Measurements from ENCODE around the gene CCDC136.

The CCDC136 gene

GRCh38 chr7:128831994-128832879 lies 40.5 kb downstream of the CCDC136 start:
- TF ChIP-seq, protein P1, sequence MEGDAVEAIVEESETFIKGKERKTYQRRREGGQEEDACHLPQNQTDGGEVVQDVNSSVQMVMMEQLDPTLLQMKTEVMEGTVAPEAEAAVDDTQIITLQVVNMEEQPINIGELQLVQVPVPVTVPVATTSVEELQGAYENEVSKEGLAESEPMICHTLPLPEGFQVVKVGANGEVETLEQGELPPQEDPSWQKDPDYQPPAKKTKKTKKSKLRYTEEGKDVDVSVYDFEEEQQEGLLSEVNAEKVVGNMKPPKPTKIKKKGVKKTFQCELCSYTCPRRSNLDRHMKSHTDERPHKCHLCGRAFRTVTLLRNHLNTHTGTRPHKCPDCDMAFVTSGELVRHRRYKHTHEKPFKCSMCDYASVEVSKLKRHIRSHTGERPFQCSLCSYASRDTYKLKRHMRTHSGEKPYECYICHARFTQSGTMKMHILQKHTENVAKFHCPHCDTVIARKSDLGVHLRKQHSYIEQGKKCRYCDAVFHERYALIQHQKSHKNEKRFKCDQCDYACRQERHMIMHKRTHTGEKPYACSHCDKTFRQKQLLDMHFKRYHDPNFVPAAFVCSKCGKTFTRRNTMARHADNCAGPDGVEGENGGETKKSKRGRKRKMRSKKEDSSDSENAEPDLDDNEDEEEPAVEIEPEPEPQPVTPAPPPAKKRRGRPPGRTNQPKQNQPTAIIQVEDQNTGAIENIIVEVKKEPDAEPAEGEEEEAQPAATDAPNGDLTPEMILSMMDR (IDR thresholded peaks at IDR 0.05; ENCODE audit: low read depth, low read length) = no peak
- no peak for DNase-seq (ENCODE audit: extremely low read depth, low read depth)

GRCh38 chr7:128832880-128833147 lies 41.0 kb downstream of the CCDC136 start:
- no peak for DNase-seq (ENCODE audit: extremely low read depth, low read depth)
- TF ChIP-seq, protein P1 (IDR thresholded peaks at IDR 0.05; ENCODE audit: low read depth, low read length) = no peak

DNA sequence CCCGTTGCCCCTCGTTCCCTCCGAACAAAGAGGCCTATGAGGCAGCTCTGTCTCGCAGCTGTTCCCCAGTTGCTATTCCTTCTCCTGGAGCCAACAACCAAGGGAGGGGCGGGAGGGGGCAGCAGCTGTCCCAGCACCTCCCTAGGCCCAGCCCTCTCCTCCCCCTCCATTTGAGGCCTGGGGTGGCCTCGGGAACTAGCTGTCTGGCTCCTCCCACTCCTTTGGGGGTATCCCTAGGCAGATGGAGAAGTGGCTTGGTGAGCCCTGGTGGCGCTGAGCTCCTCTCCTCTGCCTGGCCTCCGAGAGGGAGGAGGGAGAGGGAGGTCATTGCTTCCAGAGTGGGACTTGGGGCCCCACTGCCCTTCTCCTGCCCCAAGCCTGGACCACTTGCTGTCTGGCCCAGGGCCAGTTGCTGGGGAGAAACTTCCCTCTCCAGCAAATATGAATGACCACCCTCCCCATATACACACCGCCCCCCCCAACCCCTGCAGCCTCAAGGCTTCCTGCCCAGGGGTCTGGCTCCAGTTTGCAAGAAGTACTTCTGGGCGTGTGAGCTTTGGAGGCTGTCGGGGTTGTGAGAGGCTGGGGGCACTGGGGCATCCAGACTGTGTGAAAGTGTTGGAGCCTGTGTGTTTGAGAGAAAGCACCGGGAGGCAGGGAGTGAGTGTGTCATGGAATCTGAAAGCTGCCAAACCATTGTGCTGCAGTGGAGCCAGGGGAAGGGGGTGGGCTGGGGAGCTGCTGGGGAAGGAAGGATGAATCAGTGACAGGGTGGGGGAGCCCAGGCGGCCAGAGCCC lies 41.6 kb downstream of the CCDC136 start:
- DNase-seq (ENCODE audit: extremely low read depth, low read depth) = no peak

GRCh38 chr7:128833946-128834325 lies 42.2 kb downstream of the CCDC136 start:
- no peak for DNase-seq (ENCODE audit: extremely low read depth, low read depth)
- TF ChIP-seq, protein P1 (IDR thresholded peaks at IDR 0.05; ENCODE audit: low read depth, low read length) = no peak

More for the DNA sequence above, 41.6 kb downstream of the CCDC136 start:
- TF ChIP-seq, protein P1 (IDR thresholded peaks at IDR 0.05; ENCODE audit: low read depth, low read length) = no peak

DNA sequence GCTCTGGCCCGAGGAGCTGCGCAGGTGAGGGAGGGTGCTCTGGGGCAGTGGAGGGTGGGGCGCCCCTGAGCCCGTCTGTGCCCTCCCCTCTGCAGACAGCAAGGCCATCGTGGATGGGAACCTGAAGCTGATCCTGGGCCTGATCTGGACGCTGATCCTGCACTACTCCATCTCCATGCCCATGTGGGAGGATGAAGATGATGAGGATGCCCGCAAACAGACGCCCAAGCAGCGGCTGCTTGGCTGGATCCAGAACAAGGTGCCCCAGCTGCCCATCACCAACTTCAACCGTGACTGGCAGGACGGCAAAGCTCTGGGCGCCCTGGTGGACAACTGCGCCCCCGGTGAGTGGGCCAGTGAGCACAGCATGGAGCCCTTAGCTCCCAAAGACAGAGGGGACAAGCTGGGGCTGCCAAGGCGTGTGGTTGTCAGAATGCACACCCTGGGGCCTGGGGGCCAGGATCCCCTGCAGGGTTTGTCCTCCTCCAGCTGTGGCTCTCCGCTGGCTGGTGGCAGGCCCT lies 43.5 kb downstream of the CCDC136 start:
- TF ChIP-seq, protein P1 (IDR thresholded peaks at IDR 0.05; ENCODE audit: low read depth, low read length) = no peak
- no peak for DNase-seq (ENCODE audit: extremely low read depth, low read depth)

DNA sequence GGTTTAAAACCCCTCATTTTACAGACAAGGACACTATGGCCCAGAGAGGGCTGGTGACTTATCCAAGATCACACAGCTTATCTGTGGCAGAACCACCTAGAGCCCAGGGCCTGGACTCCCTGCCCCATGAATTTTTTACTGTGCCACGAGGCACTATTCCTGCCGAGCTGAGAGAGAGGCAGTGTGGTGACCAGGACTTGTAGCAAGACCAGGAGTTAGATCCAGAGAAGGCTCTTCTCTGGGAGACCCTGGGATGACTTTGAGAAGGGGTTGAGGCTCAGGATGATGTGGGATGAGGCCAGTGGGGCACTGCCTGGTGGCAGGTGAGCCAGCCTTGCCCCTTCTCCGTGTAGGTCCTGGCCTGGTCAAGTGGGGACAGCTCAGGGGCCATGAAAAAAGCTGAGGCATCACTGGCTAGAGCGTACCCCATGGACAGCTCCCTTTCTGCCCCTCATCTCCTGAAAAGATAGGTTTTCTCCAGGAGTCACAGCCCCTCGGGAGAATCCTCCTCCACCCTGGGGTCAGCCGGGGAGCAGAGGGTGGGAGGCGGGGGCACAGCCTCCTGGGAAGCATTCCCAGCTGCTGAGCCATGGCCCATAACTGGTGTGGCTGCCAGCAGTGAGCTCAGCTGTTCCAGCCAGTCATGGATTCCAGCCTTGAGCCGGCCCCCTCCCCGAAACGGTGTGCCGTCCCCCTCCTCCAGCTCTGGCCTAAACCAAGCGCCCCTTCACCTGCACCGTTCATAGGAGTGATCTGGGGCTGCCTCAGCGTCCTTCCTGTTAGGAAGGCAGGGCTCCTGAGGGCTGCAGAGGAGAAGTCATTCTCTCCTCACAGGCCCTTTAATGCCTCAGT lies 44.2 kb downstream of the CCDC136 start:
- no peak for DNase-seq (ENCODE audit: extremely low read depth, low read depth)
- TF ChIP-seq, protein P1 (IDR thresholded peaks at IDR 0.05; ENCODE audit: low read depth, low read length) = no peak

Data from AG09319 (cell line).